Measurements from ENCODE around the gene ZNF444. TPM values are rescaled to one million over a fixed set of nuclear protein-coding genes. Genes with fewer than 3 reads are reported as not detected.
"Not testable (repeated sequence)": the region's sequence is repeated elsewhere in the genome, so short reads cannot be mapped to it uniquely, and the experiment has no call there.

The ZNF444 gene
- total and polyA plus RNA-seq, 2 donors from 2014 or later, result 28.4 to 39.6 TPM

GRCh38 chr19:56174086-56174485, 33.0 kb downstream of the ZNF444 start:
- intact Hi-C loops (cut with DNase I), result loop anchor here (10.0 kb wide), 1 partner anchor 99 kb away; no protein-coding TSS in a partner anchor
- no peaks in the 10 kb centered on the region for H3K36me3 ChIP-seq (ENCODE audit: control insufficient read depth in 2 of 3, insufficient read depth in 3 of 3, low read length in 3 of 3)
- no peak overlapping the region for H3K4me3 ChIP-seq (ENCODE audit: low read length in 3 of 3)
- TF ChIP-seq CTCF (IDR thresholded peaks at IDR 0.05; ENCODE audit: borderline replicate concordance, extremely low read depth, insufficient read depth), result no peak
- no peak overlapping the region for H3K9ac ChIP-seq (ENCODE audit: low read length in 3 of 3)
- DNase-seq (no peak), FAIRE-seq (no peak)
- no peaks in the 10 kb centered on the region for H3K4me1 ChIP-seq (ENCODE audit: control insufficient read depth in 2 of 3, insufficient read depth in 2 of 3, low read depth in 1 of 3, low read length in 3 of 3)
- H3K9me3 ChIP-seq (ENCODE audit: control insufficient read depth in 2 of 3, insufficient read depth in 1 of 3, low read length in 3 of 3), result no peaks in the 10 kb centered on the region
- H3K27me3 ChIP-seq (ENCODE audit: control insufficient read depth, insufficient read depth, low read length), result no peaks in the 10 kb centered on the region
- no peak overlapping the region for H3K27ac ChIP-seq (ENCODE audit: low read depth in 2 of 2, low read length in 2 of 2)

- Histone ChIP-seq H3K9ac (ENCODE audit: low read length in 3 of 3) (no peak overlapping the region), H3K4me1 (ENCODE audit: control insufficient read depth in 2 of 3, insufficient read depth in 2 of 3, low read depth in 1 of 3, low read length in 3 of 3) (no peaks in the 10 kb centered on the region), H3K4me3 (ENCODE audit: low read length in 3 of 3) (no peak overlapping the region), H3K36me3 (ENCODE audit: control insufficient read depth in 2 of 3, insufficient read depth in 3 of 3, low read length in 3 of 3) (no peaks in the 10 kb centered on the region), H3K27me3 (ENCODE audit: control insufficient read depth, insufficient read depth, low read length) (no peaks in the 10 kb centered on the region), H3K27ac (ENCODE audit: low read depth in 2 of 2, low read length in 2 of 2) (no peak overlapping the region), H3K9me3 (ENCODE audit: control insufficient read depth in 2 of 3, insufficient read depth in 1 of 3, low read length in 3 of 3) (no peaks in the 10 kb centered on the region)
- intact Hi-C loops (cut with DNase I), result loop anchor here (10.0 kb wide), 1 partner anchor 100 kb away; no protein-coding TSS in a partner anchor
- FAIRE-seq (no peak), DNase-seq (peak in 1 of 5 donors; percentile 17)
- no peak for TF ChIP-seq CTCF (IDR thresholded peaks at IDR 0.05; ENCODE audit: borderline replicate concordance, extremely low read depth, insufficient read depth)
Measured at GRCh38 chr19:56174550-56174949, 33.5 kb downstream of the ZNF444 start.

GRCh38 chr19:56175861-56176307, 34.8 kb downstream of the ZNF444 start, which contains the start of gene GALP:
TSS of gene GALP (plus strand) at chr19:56176008. CDS start at chr19:56177109, 1,101 bp downstream.
- not testable (repeated sequence) for H3K9ac ChIP-seq (ENCODE audit: low read length in 3 of 3); H3K4me1 ChIP-seq (ENCODE audit: control insufficient read depth in 2 of 3, insufficient read depth in 2 of 3, low read depth in 1 of 3, low read length in 3 of 3); H3K4me3 ChIP-seq (ENCODE audit: low read length in 3 of 3); H3K36me3 ChIP-seq (ENCODE audit: control insufficient read depth in 2 of 3, insufficient read depth in 3 of 3, low read length in 3 of 3); H3K27me3 ChIP-seq (ENCODE audit: control insufficient read depth, insufficient read depth, low read length); H3K27ac ChIP-seq (ENCODE audit: low read depth in 2 of 2, low read length in 2 of 2); H3K9me3 ChIP-seq (ENCODE audit: control insufficient read depth in 2 of 3, insufficient read depth in 1 of 3, low read length in 3 of 3); FAIRE-seq
- intact Hi-C loops (cut with DNase I), result loop anchor here (10.0 kb wide), 1 partner anchor 101 kb away; no protein-coding TSS in a partner anchor
- DNase-seq, result peak in 2 of 5 donors; percentile 39 to 49

- H3K4me1 ChIP-seq (ENCODE audit: control insufficient read depth in 2 of 3, insufficient read depth in 2 of 3, low read depth in 1 of 3, low read length in 3 of 3); H3K9ac ChIP-seq (ENCODE audit: low read length in 3 of 3); H3K27me3 ChIP-seq (ENCODE audit: control insufficient read depth, insufficient read depth, low read length); H3K9me3 ChIP-seq (ENCODE audit: control insufficient read depth in 2 of 3, insufficient read depth in 1 of 3, low read length in 3 of 3); H3K4me3 ChIP-seq (ENCODE audit: low read length in 3 of 3); H3K36me3 ChIP-seq (ENCODE audit: control insufficient read depth in 2 of 3, insufficient read depth in 3 of 3, low read length in 3 of 3); DNase-seq; H3K27ac ChIP-seq (ENCODE audit: low read depth in 2 of 2, low read length in 2 of 2); FAIRE-seq: not testable (repeated sequence)
- intact Hi-C loops (cut with DNase I), result loop anchor here (10.0 kb wide), 1 partner anchor 102 kb away; no protein-coding TSS in a partner anchor
Measured at GRCh38 chr19:56176310-56176709, 35.2 kb downstream of the ZNF444 start.
